ENCODE measurements around the gene ALKBH8.

DNA sequence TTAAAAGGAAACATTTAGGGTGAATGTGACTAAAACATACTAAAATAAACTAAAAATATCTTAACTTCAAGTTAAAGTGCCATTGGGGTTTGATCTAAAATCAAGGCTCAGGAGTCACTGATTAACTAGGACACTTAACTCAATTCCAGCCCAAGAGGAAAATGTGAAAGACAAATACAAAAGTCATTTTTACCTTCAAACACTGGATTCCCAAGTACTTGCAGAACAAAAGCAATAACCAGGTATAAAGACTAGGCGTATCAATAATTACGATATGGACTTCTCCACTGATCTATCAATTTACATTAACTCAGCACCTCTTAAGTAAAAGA is 15.6 kb downstream of the ALKBH8 start:
- TF ChIP-seq CTCF (IDR thresholded peaks at IDR 0.05) (no peak), POLR2A (IDR thresholded peaks at IDR 0.05) (no peak)

Measured in heart left ventricle (tissue), 13 donors.